HUES48 (cell line): ENCODE results near the gene CEL.
"Not testable (repeated sequence)": the region's sequence is repeated elsewhere in the genome, so short reads cannot be mapped to it uniquely, and the experiment has no call there.

ENCODE experiments used
- H3K27ac ChIP-seq: one replicate; pipeline ENCODE4 v1.7.0; 2013; ENCODE audit warnings: low read depth, low read length, inconsistent platforms
- H3K27me3 ChIP-seq: 2 replicates; pipeline ENCODE4 v1.6.1; 2013; ENCODE audit warnings: mild to moderate bottlenecking, low read length; ENCODE audit not compliant: control insufficient read depth, insufficient read depth
- H3K36me3 ChIP-seq: 2 replicates; pipeline ENCODE4 v1.6.1; 2013; ENCODE audit warnings: low read length; ENCODE audit not compliant: control insufficient read depth, insufficient read depth
- H3K4me1 ChIP-seq: 2 replicates; pipeline ENCODE4 v1.6.1; 2013; ENCODE audit warnings: mild to moderate bottlenecking, low read length; ENCODE audit not compliant: control insufficient read depth, insufficient read depth
- H3K4me3 ChIP-seq: 2 replicates; pipeline ENCODE4 v1.5.1; 2013; ENCODE audit warnings: mild to moderate bottlenecking, low read depth, low read length
- H3K9ac ChIP-seq: 2 replicates; pipeline ENCODE4 v1.6.1; 2013; ENCODE audit warnings: mild to moderate bottlenecking, low read depth, low read length, moderate library complexity
- H3K9me3 ChIP-seq: 2 replicates; pipeline ENCODE4 v1.6.1; 2013; ENCODE audit warnings: low read length; ENCODE audit not compliant: control insufficient read depth, insufficient read depth

The CEL gene

DNA sequence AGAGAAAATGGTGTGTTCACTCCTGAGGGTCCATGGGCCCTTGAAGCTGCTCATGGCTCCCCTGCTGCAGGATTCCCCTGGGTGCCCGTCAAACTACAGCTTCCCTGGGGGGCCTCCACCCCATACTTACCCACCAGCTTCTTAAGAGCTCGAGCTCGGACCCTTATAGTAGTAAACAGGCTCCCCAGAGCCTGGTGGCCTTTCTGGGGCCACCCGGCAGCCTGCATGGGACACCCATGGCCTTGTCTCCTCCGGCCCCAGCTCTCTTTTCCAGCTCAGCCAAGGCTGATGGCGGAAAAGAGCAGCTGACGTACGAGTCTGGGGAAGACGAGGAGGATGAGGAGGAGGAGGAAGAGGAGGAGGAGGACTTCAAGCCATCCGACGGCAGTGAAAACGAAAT, 4.2 kb upstream of the CEL start:
- no peaks in the 10 kb centered on the region for H3K27me3 ChIP-seq
- peaks cover 60% of the 10 kb centered on the region for H3K36me3 ChIP-seq
- H3K9me3 ChIP-seq = no peaks in the 10 kb centered on the region
- H3K27ac ChIP-seq = no peak overlapping the region
- no peak overlapping the region for H3K9ac ChIP-seq
- H3K4me1 ChIP-seq = peaks cover 24% of the 10 kb centered on the region
- H3K4me3 ChIP-seq = no peak overlapping the region

DNA sequence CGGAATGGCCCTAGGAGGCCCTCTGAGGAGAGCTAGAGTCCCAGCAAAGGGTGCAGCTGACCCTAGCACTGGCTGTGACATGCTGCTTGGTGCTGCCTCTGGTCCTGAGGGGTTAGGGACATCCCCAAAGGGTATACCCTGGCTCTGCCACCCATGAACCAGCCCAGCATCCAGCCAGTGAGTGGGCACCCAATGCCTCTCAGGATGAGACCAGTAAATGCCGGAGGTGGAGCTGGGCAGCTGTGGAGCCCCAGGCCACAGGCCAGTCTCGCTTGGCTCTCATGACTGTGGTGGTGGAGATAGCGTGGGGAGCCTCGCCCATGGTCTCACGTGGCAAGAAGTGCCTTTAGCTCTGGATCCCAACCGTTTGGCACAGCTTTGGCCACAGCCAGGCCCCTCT, 3.7 kb upstream of the CEL start:
- Histone ChIP-seq H3K9ac (no peak overlapping the region), H3K36me3 (peaks cover 56% of the 10 kb centered on the region), H3K9me3 (no peaks in the 10 kb centered on the region), H3K27me3 (no peaks in the 10 kb centered on the region), H3K4me1 (peaks cover 24% of the 10 kb centered on the region), H3K4me3 (no peak overlapping the region), H3K27ac (no peak overlapping the region)

DNA sequence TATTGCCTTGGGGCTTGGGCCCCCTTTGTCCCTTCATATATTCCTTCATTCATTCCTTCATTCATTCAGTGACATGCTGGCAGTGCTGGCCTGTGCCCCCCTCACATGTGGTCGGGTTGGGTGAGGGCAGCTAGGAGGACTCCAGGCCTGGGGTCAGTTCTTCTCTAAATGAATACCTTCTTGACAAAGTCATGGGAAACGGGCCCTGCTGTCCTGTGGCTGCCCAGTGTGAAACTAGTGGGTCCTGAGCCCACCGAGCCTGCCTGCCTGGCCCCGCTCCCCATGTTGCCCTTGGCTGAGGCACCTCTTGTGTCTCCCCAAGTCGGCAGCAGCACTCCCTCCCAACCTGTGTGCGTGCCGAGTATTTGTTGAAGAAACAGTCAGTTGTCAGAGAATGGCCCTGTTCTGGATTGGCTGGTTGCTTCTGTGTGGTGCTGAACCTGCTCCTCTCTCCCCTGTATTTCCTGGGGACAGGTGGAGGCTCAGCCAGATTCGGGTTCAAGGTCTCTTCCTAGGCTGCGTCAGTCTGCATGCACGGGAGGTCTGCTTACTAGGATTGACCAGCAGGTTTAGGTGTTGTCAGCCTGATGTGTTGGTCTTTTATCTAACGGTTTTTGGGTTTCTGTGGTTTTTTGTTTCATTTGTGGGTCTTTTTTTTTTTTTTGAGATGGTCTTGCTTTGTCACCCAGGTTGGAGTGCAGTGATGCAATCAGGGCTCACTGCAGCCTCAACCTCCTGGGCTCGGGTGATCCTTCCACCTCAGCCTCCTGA, 3.0 kb upstream of the CEL start:
- Histone ChIP-seq H3K4me1 (peaks cover 24% of the 10 kb centered on the region), H3K4me3 (no peak overlapping the region), H3K36me3 (peaks cover 50% of the 10 kb centered on the region), H3K9ac (no peak overlapping the region), H3K27me3 (no peaks in the 10 kb centered on the region), H3K27ac (no peak overlapping the region), H3K9me3 (no peaks in the 10 kb centered on the region)

DNA sequence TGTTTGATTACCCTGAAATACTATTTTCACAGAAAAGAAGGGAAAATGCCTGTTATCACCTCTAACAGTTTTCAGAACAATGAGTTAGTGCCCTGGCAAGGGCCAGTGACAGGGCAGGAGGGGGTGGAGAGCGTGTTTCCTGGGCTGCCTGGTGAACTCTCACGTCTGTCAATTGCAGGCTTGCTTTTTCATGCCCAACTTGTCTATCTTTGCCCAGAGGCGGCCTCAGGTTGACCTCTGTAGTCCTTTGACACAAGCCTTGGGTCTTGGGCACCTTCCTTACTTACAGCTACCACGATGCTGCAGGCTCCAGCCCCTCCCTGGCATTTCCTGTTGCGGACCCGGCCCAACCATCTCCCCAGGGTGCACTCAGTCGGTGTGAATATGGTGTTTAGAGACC, 2.2 kb upstream of the CEL start:
- H3K4me1 ChIP-seq = peaks cover 24% of the 10 kb centered on the region
- H3K27me3 ChIP-seq = no peaks in the 10 kb centered on the region
- H3K4me3 ChIP-seq = no peak overlapping the region
- H3K36me3 ChIP-seq = peaks cover 41% of the 10 kb centered on the region
- H3K9me3 ChIP-seq = no peaks in the 10 kb centered on the region
- H3K9ac ChIP-seq = no peak overlapping the region
- no peak overlapping the region for H3K27ac ChIP-seq

DNA sequence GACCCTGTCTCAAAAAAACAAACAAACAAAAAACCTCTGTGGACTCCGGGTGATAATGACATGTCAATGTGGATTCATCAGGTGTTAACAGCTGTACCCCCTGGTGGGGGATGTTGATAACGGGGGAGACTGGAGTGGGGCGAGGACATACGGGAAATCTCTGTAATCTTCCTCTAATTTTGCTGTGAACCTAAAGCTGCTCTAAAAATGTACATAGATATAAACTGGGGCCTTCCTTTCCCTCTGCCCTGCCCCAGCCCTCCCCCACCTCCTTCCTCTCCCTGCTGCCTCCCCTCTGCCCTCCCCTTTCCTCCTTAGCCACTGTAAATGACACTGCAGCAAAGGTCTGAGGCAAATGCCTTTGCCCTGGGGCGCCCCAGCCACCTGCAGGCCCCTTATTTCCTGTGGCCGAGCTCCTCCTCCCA, 1.4 kb upstream of the CEL start:
- H3K4me3 ChIP-seq = no peak overlapping the region
- no peaks in the 10 kb centered on the region for H3K9me3 ChIP-seq
- H3K27me3 ChIP-seq = no peaks in the 10 kb centered on the region
- H3K9ac ChIP-seq = no peak overlapping the region
- peaks cover 36% of the 10 kb centered on the region for H3K36me3 ChIP-seq
- H3K27ac ChIP-seq = peak overlapping the region; percentile 5
- peaks cover 24% of the 10 kb centered on the region for H3K4me1 ChIP-seq

DNA sequence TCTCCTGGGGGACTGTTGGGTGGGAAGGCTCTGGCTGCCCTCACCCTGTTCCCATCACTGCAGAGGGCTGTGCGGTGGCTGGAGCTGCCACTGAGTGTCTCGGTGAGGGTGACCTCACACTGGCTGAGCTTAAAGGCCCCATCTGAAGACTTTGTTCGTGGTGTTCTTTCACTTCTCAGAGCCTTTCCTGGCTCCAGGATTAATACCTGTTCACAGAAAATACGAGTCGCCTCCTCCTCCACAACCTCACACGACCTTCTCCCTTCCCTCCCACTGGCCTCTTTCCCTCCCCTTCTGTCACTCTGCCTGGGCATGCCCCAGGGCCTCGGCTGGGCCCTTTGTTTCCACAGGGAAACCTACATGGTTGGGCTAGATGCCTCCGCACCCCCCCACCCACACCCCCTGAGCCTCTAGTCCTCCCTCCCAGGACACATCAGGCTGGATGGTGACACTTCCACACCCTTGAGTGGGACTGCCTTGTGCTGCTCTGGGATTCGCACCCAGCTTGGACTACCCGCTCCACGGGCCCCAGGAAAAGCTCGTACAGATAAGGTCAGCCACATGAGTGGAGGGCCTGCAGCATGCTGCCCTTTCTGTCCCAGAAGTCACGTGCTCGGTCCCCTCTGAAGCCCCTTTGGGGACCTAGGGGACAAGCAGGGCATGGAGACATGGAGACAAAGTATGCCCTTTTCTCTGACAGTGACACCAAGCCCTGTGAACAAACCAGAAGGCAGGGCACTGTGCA, 590 bp upstream of the CEL start:
- H3K36me3 ChIP-seq = peaks cover 28% of the 10 kb centered on the region
- not testable (repeated sequence) for H3K9me3 ChIP-seq

GRCh38 chr9:133062569-133062968, 788 bp downstream of the CEL start:
- Histone ChIP-seq H3K36me3 (peaks cover 15% of the 10 kb centered on the region), H3K4me1 (peaks cover 24% of the 10 kb centered on the region)
- H3K4me3 ChIP-seq, H3K27ac ChIP-seq, H3K27me3 ChIP-seq, H3K9ac ChIP-seq, H3K9me3 ChIP-seq: not testable (repeated sequence)

More for the DNA sequence above, 590 bp upstream of the CEL start:
- not testable (repeated sequence) for H3K9ac ChIP-seq, H3K27me3 ChIP-seq, H3K4me3 ChIP-seq
- Histone ChIP-seq H3K4me1 (peaks cover 24% of the 10 kb centered on the region), H3K27ac (peak overlapping the region; percentile 66)

GRCh38 chr9:133063159-133063499, 1.3 kb downstream of the CEL start:
- H3K4me3 ChIP-seq = no peak overlapping the region
- H3K4me1 ChIP-seq = peaks cover 24% of the 10 kb centered on the region
- H3K27ac ChIP-seq = no peak overlapping the region
- H3K36me3 ChIP-seq = peaks cover 9% of the 10 kb centered on the region; the same call in 1 of the 2 replicates
- H3K27me3 ChIP-seq = no peaks in the 10 kb centered on the region
- H3K9ac ChIP-seq = no peak overlapping the region
- H3K9me3 ChIP-seq = no peaks in the 10 kb centered on the region

- Histone ChIP-seq H3K4me1 (peaks cover 23% of the 10 kb centered on the region), H3K4me3 (no peak overlapping the region), H3K27ac (no peak overlapping the region), H3K27me3 (no peaks in the 10 kb centered on the region), H3K36me3 (peaks cover 4% of the 10 kb centered on the region; the same call in 1 of the 2 replicates), H3K9me3 (no peaks in the 10 kb centered on the region), H3K9ac (no peak overlapping the region)
These were observed 1.9 kb downstream of the CEL start for GRCh38 chr9:133063500-133064231.

GRCh38 chr9:133064241-133065069, 2.7 kb downstream of the CEL start:
- Histone ChIP-seq H3K9me3 (no peaks in the 10 kb centered on the region), H3K9ac (no peak overlapping the region), H3K27me3 (no peaks in the 10 kb centered on the region), H3K4me3 (no peak overlapping the region), H3K36me3 (peaks cover 3% of the 10 kb centered on the region; the same call in 1 of the 2 replicates), H3K27ac (no peak overlapping the region), H3K4me1 (peaks cover 15% of the 10 kb centered on the region)
